ENCODE results near the gene ERRFI1. TPM values are rescaled to one million over a fixed set of nuclear protein-coding genes. Genes with fewer than 3 reads are reported as not detected.

The ERRFI1 gene
- total and polyA plus RNA-seq, 10 of the 15 experiments (the other 5 are each of a cell fraction or from before 2014, with no cell fraction given), result 0.90 to 6.5 (median 3.1) TPM

GRCh38 chr1:7993593-7994479 is 32.3 kb downstream of the ERRFI1 start (continued):
- TF ChIP-seq ZNF622 (IDR thresholded peaks at IDR 0.05) (no peak), BRCA1 (IDR thresholded peaks at IDR 0.05; ENCODE audit: low read depth, low read length) (no peak), PRDM15 (CRISPR knock-in tag; IDR thresholded peaks at IDR 0.05) (no peak), SIN3A (IDR thresholded peaks at IDR 0.05; ENCODE audit: low read depth, low read length) (no peak), MLLT1 (IDR thresholded peaks at IDR 0.05) (no peak), TAF1 (IDR thresholded peaks at IDR 0.05; ENCODE audit: borderline replicate concordance, low read depth, low read length) (no peak), RELB (IDR thresholded peaks at IDR 0.05; ENCODE audit: low read depth) (peak; percentile 80)

Measured in GM12878 (cell line).